Testis (tissue), 3 donors: ENCODE results near the gene KCNIP1. TPM values are rescaled to one million over a fixed set of nuclear protein-coding genes. Genes with fewer than 3 reads are reported as not detected.

ENCODE experiments used
- DNase-seq: peaks from one replicate; pipeline ENCODE4 v3.0.0-alpha.2; 2019
- H3K27ac ChIP-seq, 2 donors: fragments of 200-600 bp; sonication (generic); one replicate each; pipeline ENCODE4 v1.5.1; 2019
- H3K27me3 ChIP-seq: fragments of 200-600 bp; sonication (generic); one replicate; pipeline ENCODE4 v1.5.1; 2019
- H3K36me3 ChIP-seq: fragments of 200-600 bp; sonication (generic); one replicate; pipeline ENCODE4 v1.5.1; 2017; ENCODE audit warnings: low read depth; ENCODE audit errors: missing control alignments
- H3K4me1 ChIP-seq: fragments of 200-600 bp; sonication (generic); one replicate; pipeline ENCODE4 v1.5.1; 2019
- H3K4me3 ChIP-seq, 2 donors: fragments of 200-600 bp; sonication (generic); one replicate each; pipeline ENCODE4 v1.5.1; 2017 to 2019
- H3K9me3 ChIP-seq: fragments of 200-600 bp; sonication (generic); one replicate; pipeline ENCODE4 v1.5.1; 2017
- POLR2A ChIP-seq: fragments of 450-650 bp; IDR thresholded peaks from one replicate; pipeline ENCODE4 v1.6.1; 2017; ENCODE audit warnings: antibody characterized with exemption, mild to moderate bottlenecking, moderate library complexity
- WGBS, 2 donors: methylation state at CpG; one replicate each; pipeline ENCODE4 v1.1.5; 2018; 5-methylcytosine and 5-hydroxymethylcytosine counted together
- intact Hi-C: fragments of 100-400 bp; cut with DNase I; formaldehyde crosslinking; loops from one replicate; pipeline ENCODE4 v1.15.1; 2023; ENCODE audit warnings: low total_unique reads
- polyA plus RNA-seq: library from polyadenylated mRNA; stranded (reverse); fragments of 350-450 nt; fragmentation: Illumina TruSeq; extraction: RNeasy Lipid Tissue Mini Kit (QIAGEN cat#74804); gene quantifications from one replicate; pipeline ENCODE4 v1.2.3, GENCODE V29; 2014; ENCODE audit warnings: low read depth, low replicate concordance; ENCODE audit not compliant: insufficient read depth
- total RNA-seq, 2 donors: library from RNA; depleted of rRNA; stranded (reverse); fragments of >200 nt; gene quantifications; one replicate each; pipeline ENCODE4 v1.2.3, GENCODE V29; 2016
- TF ChIP-seq, protein P1 (sequence below), 3 experiments: fragments of 450-650 bp in 2 of 3; fragments of 200-600 bp in 1 of 3; sonication (generic) in 1 of 3; IDR thresholded peaks; one replicate each; pipeline ENCODE4 v1.5.1; 2016 to 2019; ENCODE audit warnings: antibody characterized with exemption in 3 of 3, mild to moderate bottlenecking in 2 of 3, moderate library complexity in 1 of 3

Gene KCNIP1
- total and polyA plus RNA-seq, 3 donors from 2014 or later = 5.9 to 14.8 (median 13.4) TPM

GRCh38 chr5:170476704-170477103 lies 27.1 kb upstream of the KCNIP1 start:
- WGBS, 2 donors = 83 to 93% methylated on average over 3 of the region's 3 CpGs
- no peak for DNase-seq

GRCh38 chr5:170477906-170478305 lies 25.9 kb upstream of the KCNIP1 start:
- WGBS, 2 donors = 86 to 90% methylated on average over 1 of the region's 1 CpG
- Histone ChIP-seq H3K4me1 (peaks cover 26% of the 10 kb centered on the region), H3K9me3 (no peaks in the 10 kb centered on the region), H3K27ac (no peak overlapping the region), H3K27me3 (no peaks in the 10 kb centered on the region), H3K4me3 (no peak overlapping the region), H3K36me3 (no peaks in the 10 kb centered on the region)
- DNase-seq = no peak
- no peak for TF ChIP-seq POLR2A
- TF ChIP-seq, protein P1, sequence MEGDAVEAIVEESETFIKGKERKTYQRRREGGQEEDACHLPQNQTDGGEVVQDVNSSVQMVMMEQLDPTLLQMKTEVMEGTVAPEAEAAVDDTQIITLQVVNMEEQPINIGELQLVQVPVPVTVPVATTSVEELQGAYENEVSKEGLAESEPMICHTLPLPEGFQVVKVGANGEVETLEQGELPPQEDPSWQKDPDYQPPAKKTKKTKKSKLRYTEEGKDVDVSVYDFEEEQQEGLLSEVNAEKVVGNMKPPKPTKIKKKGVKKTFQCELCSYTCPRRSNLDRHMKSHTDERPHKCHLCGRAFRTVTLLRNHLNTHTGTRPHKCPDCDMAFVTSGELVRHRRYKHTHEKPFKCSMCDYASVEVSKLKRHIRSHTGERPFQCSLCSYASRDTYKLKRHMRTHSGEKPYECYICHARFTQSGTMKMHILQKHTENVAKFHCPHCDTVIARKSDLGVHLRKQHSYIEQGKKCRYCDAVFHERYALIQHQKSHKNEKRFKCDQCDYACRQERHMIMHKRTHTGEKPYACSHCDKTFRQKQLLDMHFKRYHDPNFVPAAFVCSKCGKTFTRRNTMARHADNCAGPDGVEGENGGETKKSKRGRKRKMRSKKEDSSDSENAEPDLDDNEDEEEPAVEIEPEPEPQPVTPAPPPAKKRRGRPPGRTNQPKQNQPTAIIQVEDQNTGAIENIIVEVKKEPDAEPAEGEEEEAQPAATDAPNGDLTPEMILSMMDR (IDR thresholded peaks at IDR 0.05) = no peak
- intact Hi-C loops = no loop called here

More at GRCh38 chr5:170476704-170477103, 27.1 kb upstream of the KCNIP1 start:
- H3K27me3 ChIP-seq = no peaks in the 10 kb centered on the region
- intact Hi-C loops = no loop called here
- no peak overlapping the region for H3K4me3 ChIP-seq
- H3K4me1 ChIP-seq = peaks cover 21% of the 10 kb centered on the region
- no peaks in the 10 kb centered on the region for H3K36me3 ChIP-seq
- H3K27ac ChIP-seq = no peak overlapping the region
- no peak for TF ChIP-seq POLR2A
- TF ChIP-seq, protein P1 (IDR thresholded peaks at IDR 0.05) = no peak
- no peaks in the 10 kb centered on the region for H3K9me3 ChIP-seq

- Histone ChIP-seq H3K4me3 (no peak overlapping the region), H3K27ac (no peak overlapping the region), H3K27me3 (no peaks in the 10 kb centered on the region), H3K36me3 (no peaks in the 10 kb centered on the region), H3K9me3 (no peaks in the 10 kb centered on the region), H3K4me1 (peaks cover 29% of the 10 kb centered on the region)
- no peak for DNase-seq
- WGBS, 2 donors = 75 to 78% methylated on average over 5 to 6 of the region's 6 CpGs
- intact Hi-C loops = no loop called here
- no peak for TF ChIP-seq POLR2A
- TF ChIP-seq, protein P1 (IDR thresholded peaks at IDR 0.05) = no peak
Observed at GRCh38 chr5:170478306-170478705, 25.5 kb upstream of the KCNIP1 start.

GRCh38 chr5:170479484-170479883 lies 24.3 kb upstream of the KCNIP1 start:
- WGBS, 2 donors = 82 to 84% methylated on average over 4 of the region's 4 CpGs
- no peaks in the 10 kb centered on the region for H3K27me3 ChIP-seq
- H3K27ac ChIP-seq = no peak overlapping the region
- H3K9me3 ChIP-seq = no peaks in the 10 kb centered on the region
- intact Hi-C loops = no loop called here
- TF ChIP-seq, protein P1 (IDR thresholded peaks at IDR 0.05) = no peak
- no peaks in the 10 kb centered on the region for H3K36me3 ChIP-seq
- H3K4me3 ChIP-seq = no peak overlapping the region
- no peak for DNase-seq
- peaks cover 27% of the 10 kb centered on the region for H3K4me1 ChIP-seq

DNA sequence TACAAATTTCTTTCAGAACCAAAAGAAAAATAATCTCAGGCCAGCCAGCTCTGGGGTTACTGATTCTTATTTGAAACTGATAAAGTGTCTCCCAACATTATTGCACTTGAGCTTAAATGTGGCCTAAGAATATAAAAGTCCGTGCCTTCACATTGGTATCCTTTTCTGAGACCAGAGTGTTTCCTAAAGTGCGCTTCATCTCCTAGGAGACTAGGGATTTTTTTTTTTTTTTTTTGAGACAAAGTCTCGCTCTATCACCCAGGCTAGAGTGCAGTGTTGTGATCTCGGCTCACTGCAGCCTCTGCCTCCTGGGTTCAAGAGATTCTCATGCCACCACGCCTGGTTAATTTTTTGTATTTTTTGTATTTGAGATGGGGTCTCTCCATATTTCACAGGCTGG lies 23.6 kb upstream of the KCNIP1 start:
- no peak for TF ChIP-seq POLR2A
- TF ChIP-seq, protein P1 (IDR thresholded peaks at IDR 0.05) = no peak
- no peaks in the 10 kb centered on the region for H3K27me3 ChIP-seq
- H3K36me3 ChIP-seq = no peaks in the 10 kb centered on the region
- no peak overlapping the region for H3K4me3 ChIP-seq
- no peak overlapping the region for H3K27ac ChIP-seq
- no peaks in the 10 kb centered on the region for H3K9me3 ChIP-seq
- intact Hi-C loops = no loop called here
- H3K4me1 ChIP-seq = peaks cover 19% of the 10 kb centered on the region
- 72 to 81% methylated on average over 5 of the region's 5 CpGs for WGBS, 2 donors
- DNase-seq = no peak
